ENCODE measurements around the gene ZDHHC22.
A peak's percentile ranks its signal among the peaks of the same experiment; 100 is the strongest.

The ZDHHC22 gene

GRCh38 chr14:77155083-77155482, 13.5 kb upstream of the ZDHHC22 start:
- no peak for DNase-seq

GRCh38 chr14:77154421-77154820, 12.8 kb upstream of the ZDHHC22 start:
- no peak for DNase-seq

DNA sequence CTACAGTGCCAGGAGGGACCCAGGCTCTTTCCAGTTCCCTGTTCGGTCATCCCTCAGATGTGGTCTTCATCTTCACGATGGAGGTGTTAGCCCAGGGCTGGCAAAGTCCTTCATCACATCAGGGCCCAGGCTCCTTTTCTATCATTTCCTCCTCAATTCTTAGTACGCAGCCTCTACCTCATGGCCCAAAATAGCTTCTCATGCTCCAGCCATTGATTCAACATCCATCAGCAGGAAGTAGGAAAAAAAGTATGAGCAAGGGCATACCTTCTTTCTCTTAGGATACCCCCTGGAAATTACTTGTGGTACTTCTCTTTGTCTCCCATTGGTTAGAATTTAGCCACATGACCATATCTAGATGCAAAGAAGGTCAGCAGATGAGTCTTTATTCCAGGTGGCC, 12.2 kb upstream of the ZDHHC22 start:
- DNase-seq, result no peak

DNA sequence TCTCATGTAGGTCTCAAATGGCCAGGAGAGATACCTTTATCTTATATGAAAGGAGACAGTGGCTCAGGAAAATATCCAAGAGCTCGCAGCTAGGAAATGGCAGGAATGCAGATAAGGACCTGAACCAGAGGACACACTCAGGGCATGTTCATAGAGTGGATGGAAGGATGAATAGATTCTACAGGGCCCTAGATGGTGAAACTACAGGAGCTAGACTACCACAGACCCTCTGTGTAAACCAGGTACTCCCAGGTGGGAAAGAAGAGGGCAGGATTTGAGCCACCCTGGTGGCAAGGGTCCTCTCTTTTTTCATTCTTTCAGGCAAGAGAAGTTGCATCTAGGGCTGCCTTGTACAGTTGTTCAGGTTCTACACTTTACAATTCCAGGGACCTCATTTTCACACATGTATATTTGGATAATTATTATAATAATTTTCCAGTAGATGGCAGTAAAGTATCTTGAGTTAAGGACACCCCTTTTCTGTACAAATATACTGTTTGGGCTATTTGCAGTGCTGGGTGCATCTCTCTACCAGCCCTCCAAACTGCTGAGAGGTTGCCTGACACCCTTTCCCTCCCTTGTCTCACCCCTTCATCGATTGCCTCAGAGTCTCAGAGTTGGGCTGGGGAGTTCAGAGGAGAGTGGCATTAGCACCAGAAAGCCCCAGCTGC, 10.5 kb upstream of the ZDHHC22 start:
- peak; percentile 45 for DNase-seq

- DNase-seq, result peak; percentile 34
These were observed 9.7 kb upstream of the ZDHHC22 start for GRCh38 chr14:77151245-77151644.

GRCh38 chr14:77148510-77149231, 7.1 kb upstream of the ZDHHC22 start:
- peak; percentile 11 for DNase-seq

DNA sequence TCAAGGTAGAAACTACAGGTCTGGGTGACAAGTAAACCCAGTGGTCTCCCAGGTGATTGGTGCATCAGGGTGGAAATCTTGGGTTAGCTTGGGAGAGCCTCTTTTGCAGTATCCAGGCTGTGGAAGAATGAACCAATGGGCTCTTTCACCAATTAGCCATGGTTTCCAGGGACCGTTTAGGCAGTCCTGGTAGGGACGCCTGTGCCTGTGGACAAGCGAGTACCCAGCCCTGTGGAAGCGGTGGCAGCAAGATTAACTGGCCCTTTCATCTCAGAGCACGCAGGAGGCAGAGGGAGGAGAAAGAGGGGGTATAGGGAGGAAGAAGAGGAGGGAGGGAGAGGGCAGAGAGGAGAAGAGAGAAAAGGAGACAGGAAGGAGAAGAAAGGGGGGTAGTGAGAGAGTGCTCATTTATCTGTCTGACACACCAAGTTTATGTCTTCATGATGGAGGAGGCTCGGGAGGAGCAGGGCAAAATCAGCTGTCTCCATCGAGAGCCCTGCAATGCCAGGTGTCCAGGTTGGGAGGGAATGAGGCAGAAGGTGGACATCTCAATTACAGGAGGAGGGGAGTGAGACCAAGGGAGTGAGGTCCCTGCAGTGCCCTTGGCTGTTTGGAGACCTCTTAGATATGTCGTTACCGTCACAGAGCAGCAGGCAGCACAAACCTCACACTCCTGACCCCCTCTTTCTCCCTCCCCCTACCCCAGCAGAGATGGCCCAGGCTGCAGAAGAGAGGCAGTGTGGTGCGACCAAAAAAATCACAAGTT, 4.6 kb upstream of the ZDHHC22 start:
- DNase-seq, result no peak

- DNase-seq, result no peak
These were observed 3.0 kb upstream of the ZDHHC22 start for GRCh38 chr14:77144412-77145115.

DNA sequence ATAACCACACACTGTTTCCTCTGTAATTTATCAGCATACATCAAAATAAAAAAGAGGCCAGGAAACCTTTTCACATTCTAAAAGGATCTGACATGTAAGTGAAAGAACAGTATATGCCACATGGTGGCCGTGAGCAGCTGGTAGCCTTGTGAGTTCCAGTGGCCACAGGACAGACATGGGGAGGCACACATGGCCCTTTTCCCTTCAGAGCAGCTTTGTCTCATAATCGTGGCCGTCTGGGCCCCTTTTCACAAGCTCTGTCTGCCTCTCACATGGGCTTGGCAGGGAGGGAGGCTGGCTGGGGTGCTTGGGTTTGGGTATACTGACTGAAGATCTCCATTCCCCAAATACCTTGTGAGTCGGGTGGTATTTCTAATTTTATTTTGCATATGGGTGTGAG, 1.5 kb upstream of the ZDHHC22 start:
- DNase-seq, result no peak

GRCh38 chr14:77142005-77142800, 612 bp upstream of the ZDHHC22 start:
- DNase-seq, result no peak

DNA sequence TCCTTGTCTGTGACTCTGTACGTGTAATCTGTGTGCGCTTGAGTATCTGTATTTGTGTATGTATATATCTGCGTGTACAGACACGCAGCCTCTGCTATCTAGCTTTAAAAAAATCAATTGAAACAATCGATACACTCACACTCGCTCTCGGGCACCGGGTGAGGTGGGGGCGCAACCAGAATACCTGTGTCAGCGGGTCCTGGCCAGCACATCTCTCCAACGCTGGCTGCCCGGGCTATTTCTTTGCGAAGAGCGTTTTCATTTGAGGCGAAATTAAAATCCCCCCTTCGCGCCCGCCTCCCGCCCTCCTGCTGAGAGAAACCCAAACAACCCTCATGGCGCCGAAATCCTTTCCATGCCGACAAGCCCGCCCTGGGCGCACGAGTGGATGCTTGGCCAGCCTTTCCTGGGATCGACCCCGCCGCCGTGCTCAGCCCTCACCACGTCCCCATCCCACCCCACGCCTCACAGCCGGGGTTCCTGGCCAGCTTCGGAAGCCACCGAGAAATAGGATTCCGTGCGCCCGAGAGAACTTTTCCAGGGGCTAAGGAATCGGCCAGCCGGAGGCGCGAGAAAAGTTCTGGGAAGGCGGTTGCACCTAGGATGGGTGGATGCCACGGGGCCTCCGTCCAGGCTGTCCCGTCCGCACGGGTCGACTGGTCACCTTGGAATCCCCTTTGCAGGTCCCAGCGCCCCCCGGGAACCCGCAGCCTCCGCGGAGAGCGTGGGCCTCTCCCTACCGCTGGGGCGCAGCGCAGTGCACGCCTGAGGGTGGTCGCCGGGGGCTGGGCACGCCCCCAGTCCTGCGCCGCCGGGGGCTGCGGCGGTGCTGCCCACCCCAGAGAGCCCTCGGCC, 1.0 kb downstream of the ZDHHC22 start:
- DNase-seq, result peak; percentile 22

DNA sequence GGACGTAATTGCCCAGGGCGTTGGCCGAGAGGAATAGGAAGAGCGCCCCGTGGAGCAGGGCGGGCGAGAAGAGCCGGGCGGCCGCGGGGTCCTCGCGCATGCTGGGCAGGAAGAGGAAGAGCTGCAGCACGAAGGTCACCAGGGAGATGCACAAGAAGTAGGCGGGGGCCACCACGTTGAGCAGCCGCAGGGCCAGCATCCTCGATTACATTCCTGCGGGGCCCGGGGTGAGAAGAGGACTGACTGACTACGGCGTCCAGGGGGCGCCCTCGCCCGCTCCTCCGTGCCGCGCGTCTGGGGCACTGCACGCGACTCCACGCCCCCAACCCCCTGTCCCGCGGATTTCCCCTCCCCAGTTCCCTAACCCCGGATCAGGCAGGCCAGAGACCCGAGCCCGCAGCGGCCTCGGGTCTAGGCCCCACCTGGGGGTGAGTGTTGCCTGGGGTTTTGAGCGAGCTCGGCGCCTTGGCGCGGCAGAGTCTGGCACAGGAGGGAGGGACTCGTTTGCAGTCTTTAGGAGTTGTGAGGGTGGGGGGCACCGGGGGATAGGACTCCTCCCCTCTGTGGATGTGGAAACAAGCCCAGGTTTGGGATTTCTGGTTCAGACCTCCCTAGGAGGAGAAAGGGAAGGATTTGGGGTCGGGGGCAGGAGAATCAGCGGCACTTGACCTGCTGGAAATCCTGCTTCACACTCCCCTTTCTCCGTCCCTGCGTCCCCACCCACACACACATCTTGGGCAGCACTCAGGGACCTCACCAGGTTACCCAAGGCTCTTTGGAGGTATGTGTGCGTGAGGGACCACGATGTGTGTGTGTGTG, 1.8 kb downstream of the ZDHHC22 start:
- DNase-seq, result peak; percentile 53

- DNase-seq, result no peak
These were observed 2.6 kb downstream of the ZDHHC22 start for GRCh38 chr14:77139022-77139421.

DNA sequence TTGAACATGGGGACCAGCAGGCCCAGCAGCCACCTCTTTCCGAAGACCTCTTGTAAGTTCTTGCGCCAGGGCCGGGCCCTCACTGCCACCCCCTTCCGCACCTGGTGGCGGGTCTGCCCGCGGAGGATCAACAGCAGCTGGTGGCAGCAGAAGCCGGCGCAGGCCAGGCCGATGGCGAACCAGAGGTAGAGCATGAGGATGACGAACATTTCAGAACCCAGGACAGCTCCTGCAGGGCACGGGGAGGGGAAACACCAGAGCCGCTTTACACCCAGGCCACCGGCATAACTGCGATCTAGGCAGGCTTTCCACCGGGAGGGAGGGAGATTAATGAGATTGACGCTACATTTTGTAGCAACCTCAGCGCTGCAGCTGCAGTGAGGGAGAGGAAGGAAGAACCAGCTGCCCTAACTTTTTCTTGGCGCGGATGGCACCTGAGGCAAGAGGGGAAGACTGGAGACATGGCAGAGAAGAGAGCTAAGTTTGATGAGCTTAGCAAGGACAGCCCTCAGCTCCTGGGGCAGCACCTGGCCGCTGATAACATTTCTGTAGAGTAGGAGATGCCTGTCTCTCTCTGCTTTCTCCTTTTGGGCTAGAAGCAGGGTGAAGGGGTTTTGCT, 7.8 kb downstream of the ZDHHC22 start:
- no peak for DNase-seq

DNA sequence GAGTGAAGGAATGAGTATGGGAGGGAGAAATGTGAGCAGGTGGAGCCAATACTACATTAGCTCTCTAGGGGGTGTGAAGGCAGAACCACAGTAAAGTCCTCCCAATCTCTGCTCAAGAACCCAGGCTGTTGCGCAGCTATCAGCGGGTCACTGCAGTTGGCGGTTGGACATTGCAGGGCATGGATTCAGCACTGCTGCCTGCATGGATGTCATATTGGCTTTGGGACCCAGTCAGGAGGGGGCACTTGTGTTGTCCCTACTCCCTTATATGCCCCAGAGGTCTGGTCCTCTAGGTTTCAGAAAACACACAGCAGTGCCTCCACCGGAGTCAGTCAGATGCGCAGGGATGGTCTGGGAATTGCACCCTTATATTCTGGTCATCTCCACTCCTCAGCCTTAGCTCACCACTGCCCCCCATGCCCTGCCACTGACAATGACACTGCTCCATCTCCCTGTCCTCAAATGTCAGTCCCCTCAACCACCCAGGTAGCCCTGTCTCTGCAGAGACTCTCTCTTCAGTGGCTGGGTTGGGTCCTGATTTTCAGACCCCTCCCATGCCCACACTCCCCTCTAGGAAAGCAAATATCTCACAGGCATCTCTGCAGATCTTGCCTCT, 9.6 kb downstream of the ZDHHC22 start:
- DNase-seq, result no peak

DNA sequence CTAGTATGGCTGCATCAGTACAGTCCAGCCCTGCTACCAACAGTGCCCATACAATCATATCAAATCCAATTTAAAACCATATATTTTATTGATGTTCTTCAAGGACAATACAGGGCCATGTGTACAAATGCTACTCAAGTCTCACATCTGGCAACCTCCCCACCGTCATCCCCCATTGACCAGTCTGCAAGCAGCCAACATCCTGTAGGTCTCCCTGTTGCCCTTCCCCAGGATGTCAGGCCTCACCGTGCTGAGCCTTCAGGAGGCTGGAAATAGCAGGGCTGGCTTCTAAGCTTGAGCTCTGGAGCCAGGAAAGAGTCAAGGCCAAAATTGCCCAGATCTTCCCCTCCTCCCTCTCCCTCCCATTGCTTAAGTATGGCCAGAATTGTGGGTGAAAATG, 10.4 kb downstream of the ZDHHC22 start:
- no peak for DNase-seq

- no peak for DNase-seq
These were observed 11.2 kb downstream of the ZDHHC22 start for GRCh38 chr14:77130386-77130785.

DNA sequence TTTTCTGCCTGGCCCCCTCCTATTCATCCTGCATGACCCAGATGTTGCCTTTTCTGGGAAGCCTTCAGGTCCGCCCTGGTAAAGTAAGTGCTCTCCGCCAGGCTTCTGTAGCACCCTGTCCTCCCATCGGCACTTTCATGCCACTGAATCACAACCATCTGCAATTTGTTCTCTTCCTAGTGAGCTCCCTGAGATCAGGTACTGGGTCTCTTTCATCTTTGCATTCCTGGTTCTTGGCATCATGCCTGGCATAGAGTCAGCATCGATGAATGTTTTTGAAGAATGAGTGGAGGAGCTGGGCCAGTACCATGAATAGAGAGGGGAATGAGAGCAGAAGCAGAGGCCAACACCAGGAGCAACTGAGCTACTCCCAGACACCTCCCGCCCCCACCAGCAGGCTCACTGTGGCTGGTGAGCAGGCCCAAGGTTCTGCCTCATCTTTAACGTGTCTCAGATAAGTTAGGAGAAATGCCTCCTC, 13.1 kb downstream of the ZDHHC22 start:
- DNase-seq, result peak; percentile 32

DNA sequence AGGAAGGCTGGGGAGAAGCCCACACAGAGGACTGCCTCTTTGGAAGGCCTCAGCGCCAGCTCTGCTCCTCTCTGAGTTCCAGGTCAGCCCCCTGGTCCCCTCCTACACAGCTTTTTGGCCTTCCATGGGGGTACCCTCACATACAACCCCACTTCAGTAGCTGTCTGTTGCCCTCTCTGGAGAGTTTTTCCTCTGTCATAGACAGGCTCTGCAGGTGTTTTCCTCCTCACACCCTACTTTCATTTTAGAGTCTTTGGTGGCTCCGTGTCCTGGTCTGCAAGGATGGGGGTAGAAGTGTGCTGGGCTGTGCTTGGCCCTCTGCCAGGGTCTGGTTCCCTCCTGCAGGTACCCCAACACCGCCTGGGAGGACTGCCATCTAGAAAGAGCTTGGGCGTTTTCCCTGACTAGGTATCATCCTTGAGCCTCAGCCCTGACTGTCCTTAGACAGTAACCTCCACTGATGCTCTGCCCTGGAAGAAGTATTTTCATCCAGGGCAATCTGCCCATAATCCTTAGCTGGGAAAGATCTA, 15.1 kb downstream of the ZDHHC22 start:
- DNase-seq, result no peak

All from NCI-H1105 (cell line).